Common myeloid progenitor, CD34-positive (primary cell): ENCODE results near the gene PRSS57. TPM values are rescaled to one million over a fixed set of nuclear protein-coding genes. Genes with fewer than 3 reads are reported as not detected.
"Not testable (repeated sequence)": the region's sequence is repeated elsewhere in the genome, so short reads cannot be mapped to it uniquely, and the experiment has no call there.

Experiments
- CTCF ChIA-PET: fragments of 350-600 bp; sonication (Branson Sonifier 250); formaldehyde crosslinking; loops from one replicate; lab custom pipeline; 2021; ENCODE audit warnings: antibody characterized with exemption; lab: Charles Lee
- POLR2A ChIA-PET: fragments of 350-600 bp; sonication (Branson Sonifier 250); formaldehyde crosslinking; loops from one replicate; lab custom pipeline; 2021; ENCODE audit warnings: antibody characterized with exemption; lab: Charles Lee
- DNase-seq, 3 donors: peaks; one replicate each; pipeline versions ENCODE4 v3.0.0 to v3.0.0-alpha.2; 2013
- H3K27ac ChIP-seq, 2 experiments: 1 replicate in 1 of 2; 2 replicates in 1 of 2; pipeline ENCODE4 v1.7.0; 2013; ENCODE audit warnings: inconsistent platforms in 2 of 2, low read length in 2 of 2, mild to moderate bottlenecking in 2 of 2, low read depth in 1 of 2, moderate library complexity in 1 of 2; ENCODE audit not compliant: severe bottlenecking in 2 of 2, insufficient read depth in 1 of 2, poor library complexity in 1 of 2
- H3K27me3 ChIP-seq, 5 experiments: replicated peaks in 2 of 5; 1 replicate in 3 of 5; 2 replicates in 2 of 5; pipeline versions ENCODE4 v1.6.1 to v1.7.0; 2013; ENCODE audit warnings: low read length in 4 of 5, mild to moderate bottlenecking in 2 of 5, moderate library complexity in 2 of 5, inconsistent platforms in 1 of 5; ENCODE audit not compliant: insufficient read depth in 5 of 5, control insufficient read depth in 4 of 5
- H3K36me3 ChIP-seq, 4 experiments: 1 replicate in 2 of 4; 2 replicates in 2 of 4; pipeline versions ENCODE4 v1.6.1 to v1.7.0; 2013; ENCODE audit warnings: low read length in 3 of 4, control low read depth in 1 of 4, mild to moderate bottlenecking in 1 of 4; ENCODE audit not compliant: control insufficient read depth in 4 of 4, insufficient read depth in 4 of 4
- H3K4me1 ChIP-seq, 4 experiments: 1 replicate in 3 of 4; 2 replicates in 1 of 4; pipeline versions ENCODE4 v1.6.1 to v1.7.1; 2013; ENCODE audit warnings: low read length in 3 of 4, mild to moderate bottlenecking in 3 of 4, control low read depth in 1 of 4, inconsistent platforms in 1 of 4, moderate library complexity in 1 of 4; ENCODE audit not compliant: control insufficient read depth in 4 of 4, insufficient read depth in 4 of 4; ENCODE audit errors: control extremely low read depth in 1 of 4
- H3K4me3 ChIP-seq, 7 experiments: 1 replicate in 4 of 7; 2 replicates in 3 of 7; pipeline versions ENCODE4 v1.5.1 to v1.7.0; 2013; ENCODE audit warnings: mild to moderate bottlenecking in 7 of 7, low read length in 6 of 7, moderate library complexity in 6 of 7, inconsistent platforms in 2 of 7, low read depth in 2 of 7, control low read depth in 1 of 7; ENCODE audit not compliant: insufficient read depth in 4 of 7, control insufficient read depth in 1 of 7; ENCODE audit errors: extremely low read depth in 1 of 7
- H3K9me3 ChIP-seq, 5 experiments: 1 replicate in 4 of 5; 2 replicates in 1 of 5; pipeline versions ENCODE4 v1.6.1 to v1.7.1; 2013; ENCODE audit warnings: low read length in 4 of 5, mild to moderate bottlenecking in 2 of 5, inconsistent platforms in 1 of 5, low read depth in 1 of 5, moderate library complexity in 1 of 5; ENCODE audit not compliant: control insufficient read depth in 4 of 5, insufficient read depth in 2 of 5; ENCODE audit errors: control extremely low read depth in 1 of 5
- WGBS: methylation state at CpG from one replicate; pipeline ENCODE4 v1.1.5; 2013; ENCODE audit not compliant: insufficient coverage; 5-methylcytosine and 5-hydroxymethylcytosine counted together
- polyA plus RNA-seq: library from polyadenylated mRNA; unstranded; fragments of 120-200 nt; gene quantifications from one replicate; pipeline ENCODE4 v1.2.1, GENCODE V29; 2013

Gene PRSS57
- 390 TPM for polyA plus RNA-seq

GRCh38 chr19:695352-695949 lies at the start of gene PRSS57:
TSS of gene PRSS57 (minus strand) at chr19:695452. CDS start at chr19:695430, 22 bp downstream.
- Histone ChIP-seq H3K4me3 (peak within 1 kb of the TSS; percentile 69 to 92 (median 84)), H3K36me3 (peaks cover 0 to 15% (median 11%) of the 10 kb centered on the region in 4 experiments), H3K9me3 (no peaks in the 10 kb centered on the region), H3K27ac (peak within 1 kb of the TSS; percentile 90 to 92), H3K4me1 (peaks cover 0 to 56% (median 47%) of the 10 kb centered on the region in 4 experiments), H3K27me3 (no peaks in the 10 kb centered on the region)
- CTCF ChIA-PET = interaction anchor here (1.2 to 1.4 kb wide), 2 partner anchors 14 to 16 kb away, joined by 3 to 4 read pairs; no protein-coding TSS in a partner anchor
- DNase-seq = peak; percentile 43 to 80 (median 74)
- POLR2A ChIA-PET = interaction anchor here (0.6 to 1.7 kb wide), 3 partner anchors 8 to 89 kb away, joined by 3 to 8 read pairs (median 7); no protein-coding TSS in a partner anchor
- 3% methylated on average over 24 of the region's 31 CpGs for WGBS

- Histone ChIP-seq H3K27me3 (no peaks in the 10 kb centered on the region), H3K36me3 (peaks cover 0 to 8% (median 0%) of the 10 kb centered on the region in 4 experiments), H3K4me1 (no peaks in the 10 kb centered on the region), H3K9me3 (peaks cover 0 to 13% (median 6%) of the 10 kb centered on the region in 5 experiments), H3K4me3 (no peak overlapping the region), H3K27ac (no peak overlapping the region)
- 98% methylated on average over 12 of the region's 13 CpGs for WGBS
- DNase-seq = no peak
- ChIA-PET CTCF (interaction anchor here (0.6 to 2.1 kb wide), 3 partner anchors 16 to 76 kb away, joined by 3 to 4 read pairs (median 4); partner anchors contain the start of gene PALM), POLR2A (no interaction called here)
These were observed 48.0 kb upstream of the PRSS57 start for GRCh38 chr19:743168-743687.

- Histone ChIP-seq H3K36me3 (peaks cover 0 to 8% (median 0%) of the 10 kb centered on the region in 4 experiments), H3K4me1 (no peaks in the 10 kb centered on the region), H3K4me3 (no peak overlapping the region), H3K27me3 (no peaks in the 10 kb centered on the region), H3K9me3 (peaks cover 0 to 11% (median 2%) of the 10 kb centered on the region in 5 experiments), H3K27ac (no peak overlapping the region)
- DNase-seq = no peak
- ChIA-PET CTCF (interaction anchor here (0.6 to 2.1 kb wide), 3 partner anchors 27 to 76 kb away, joined by 3 to 7 read pairs (median 4); partner anchors contain the start of gene PALM), POLR2A (no interaction called here)
- 99% methylated on average over 19 of the region's 24 CpGs for WGBS
These were observed 47.4 kb upstream of the PRSS57 start for GRCh38 chr19:742540-743075.

GRCh38 chr19:741506-742131 lies 46.4 kb upstream of the PRSS57 start:
- CTCF ChIA-PET = interaction anchor here (0.5 to 3.8 kb wide), 7 partner anchors 11 to 157 kb away, joined by 3 to 14 read pairs (median 5); partner anchors contain the start of gene PALM
- Histone ChIP-seq H3K4me1 (no peaks in the 10 kb centered on the region), H3K27ac (no peak overlapping the region), H3K36me3 (peaks cover 0 to 6% (median 0%) of the 10 kb centered on the region in 4 experiments), H3K9me3 (peaks cover 0 to 5% (median 0%) of the 10 kb centered on the region in 5 experiments), H3K27me3 (no peaks in the 10 kb centered on the region), H3K4me3 (no peak overlapping the region)
- POLR2A ChIA-PET = interaction anchor here (0.6 to 0.9 kb wide), 2 partner anchors 14 to 110 kb away, joined by 4 to 6 read pairs; no protein-coding TSS in a partner anchor
- WGBS = 82% methylated on average over 12 of the region's 19 CpGs
- DNase-seq = peak; percentile 61 to 72 (median 70)

- H3K4me3 ChIP-seq, H3K36me3 ChIP-seq, H3K27me3 ChIP-seq, H3K27ac ChIP-seq, H3K9me3 ChIP-seq, H3K4me1 ChIP-seq: not testable (repeated sequence)
- 91% methylated on average over 7 of the region's 16 CpGs for WGBS
- ChIA-PET POLR2A (interaction anchor here (0.6 to 0.9 kb wide), 2 partner anchors 13 to 109 kb away, joined by 4 to 6 read pairs; no protein-coding TSS in a partner anchor), CTCF (interaction anchor here (0.5 to 3.8 kb wide), 7 partner anchors 10 to 157 kb away, joined by 3 to 14 read pairs (median 5); no protein-coding TSS in a partner anchor)
- peak in 2 of 3 donors; percentile 20 to 35 for DNase-seq
These were observed 45.7 kb upstream of the PRSS57 start for GRCh38 chr19:740816-741505.

GRCh38 chr19:739998-740715 lies 44.9 kb upstream of the PRSS57 start:
- no peak overlapping the region for H3K4me3 ChIP-seq
- CTCF ChIA-PET = interaction anchor here (0.5 to 3.8 kb wide), 9 partner anchors 9 to 109 kb away, joined by 3 to 14 read pairs (median 3); no protein-coding TSS in a partner anchor
- peaks cover 0 to 2% (median 0%) of the 10 kb centered on the region in 5 experiments for H3K9me3 ChIP-seq
- H3K36me3 ChIP-seq = no peaks in the 10 kb centered on the region
- H3K27me3 ChIP-seq = no peaks in the 10 kb centered on the region
- 97% methylated on average over 24 of the region's 36 CpGs for WGBS
- POLR2A ChIA-PET = no interaction called here
- H3K27ac ChIP-seq = no peak overlapping the region
- DNase-seq = no peak
- no peaks in the 10 kb centered on the region for H3K4me1 ChIP-seq
